GM18511 (cell line): Measurements from ENCODE around the gene CARD11.

Experiments
- ATAC-seq: cut with Tn5 transposase; IDR thresholded peaks from one replicate; pipeline ENCODE4 v1.9.1; 2021; ENCODE audit warnings: mild to moderate bottlenecking, moderate library complexity; ENCODE audit not compliant: unreplicated experiment

The CARD11 gene

GRCh38 chr7:2984091-2984490 lies 59.6 kb downstream of the CARD11 start:
- ATAC-seq, result no peak

GRCh38 chr7:2983586-2983985 lies 60.1 kb downstream of the CARD11 start:
- ATAC-seq, result no peak

GRCh38 chr7:2982831-2983230 lies 60.8 kb downstream of the CARD11 start:
- ATAC-seq, result no peak

DNA sequence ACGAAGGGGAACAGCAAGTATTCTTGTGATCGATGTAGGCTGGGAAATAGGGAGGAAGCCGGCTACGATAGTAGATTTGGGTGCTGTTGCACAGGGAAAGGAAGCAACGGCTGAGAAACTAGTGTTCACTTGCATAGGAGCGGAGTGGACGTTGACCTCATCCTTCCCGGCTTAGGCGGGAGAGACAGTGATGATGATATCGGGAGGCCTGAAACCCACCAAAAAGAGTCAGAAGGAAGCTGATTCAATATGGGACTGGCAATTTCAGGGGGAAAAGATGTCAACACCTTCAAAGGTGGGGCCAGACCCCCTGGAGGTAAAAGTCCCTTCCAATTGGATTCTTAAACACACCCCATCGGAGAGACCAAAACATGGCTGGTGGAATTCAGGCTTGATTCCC lies 61.3 kb downstream of the CARD11 start:
- no peak for ATAC-seq

- ATAC-seq, result no peak
Observed at GRCh38 chr7:2981103-2981480, 62.6 kb downstream of the CARD11 start.

DNA sequence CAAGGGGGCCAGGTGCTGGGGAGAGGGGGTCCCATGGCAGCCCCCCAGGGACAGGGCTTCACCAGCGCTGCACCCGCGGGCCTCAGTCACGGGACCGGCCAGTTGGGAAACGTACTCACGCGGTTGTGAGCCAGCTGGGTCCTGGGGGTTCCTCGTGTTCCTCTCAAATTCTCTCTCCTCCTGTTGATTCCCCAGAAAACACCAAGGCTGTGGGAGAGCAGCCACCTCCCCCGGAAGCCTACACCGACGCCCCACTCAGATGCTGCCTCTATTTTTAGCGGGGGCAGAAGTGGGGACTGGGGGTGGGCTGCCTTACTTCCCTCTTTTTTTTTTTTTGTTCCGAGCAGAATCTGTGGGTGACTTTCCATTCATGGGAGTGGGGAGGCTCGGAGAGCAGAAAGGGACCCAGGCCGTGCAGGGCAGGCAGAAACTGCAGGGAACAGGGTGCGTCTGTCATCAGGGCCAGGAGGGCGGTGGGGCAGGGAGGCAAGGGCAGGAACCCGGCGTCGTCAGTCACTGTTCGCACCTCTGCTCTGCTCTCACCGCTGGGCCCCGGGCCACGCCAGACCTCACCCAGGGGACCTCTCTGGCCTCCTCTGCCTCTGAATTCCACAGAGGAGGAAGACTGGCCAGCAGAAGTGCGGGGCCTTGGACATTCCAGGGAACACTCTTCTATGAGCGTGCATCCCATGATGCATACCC lies 63.1 kb downstream of the CARD11 start:
- no peak for ATAC-seq

GRCh38 chr7:2979951-2980350 lies 63.7 kb downstream of the CARD11 start:
- ATAC-seq, result no peak

GRCh38 chr7:2979201-2979631 lies 64.5 kb downstream of the CARD11 start:
- ATAC-seq, result peak; percentile 32

DNA sequence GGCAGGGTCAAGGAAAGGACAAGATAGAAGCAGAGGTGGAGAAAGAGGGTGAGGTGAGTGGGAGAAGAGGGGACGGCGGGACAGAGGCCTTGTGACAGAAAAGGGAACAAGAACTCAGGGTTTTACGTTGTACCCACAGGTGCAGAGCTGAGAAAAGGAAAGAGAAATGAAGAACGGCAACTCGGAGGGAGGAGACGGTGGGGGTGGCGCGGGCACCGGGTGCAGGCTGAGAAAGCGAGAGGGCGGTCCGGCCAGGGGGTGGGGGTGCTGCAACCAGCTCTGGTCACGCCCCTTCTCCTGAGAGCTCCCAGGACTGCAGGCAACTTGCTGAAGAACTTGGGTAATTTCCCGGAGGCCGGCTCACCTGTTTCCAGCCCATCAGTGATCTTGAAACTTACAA lies 65.3 kb downstream of the CARD11 start:
- ATAC-seq, result peak; percentile 89

DNA sequence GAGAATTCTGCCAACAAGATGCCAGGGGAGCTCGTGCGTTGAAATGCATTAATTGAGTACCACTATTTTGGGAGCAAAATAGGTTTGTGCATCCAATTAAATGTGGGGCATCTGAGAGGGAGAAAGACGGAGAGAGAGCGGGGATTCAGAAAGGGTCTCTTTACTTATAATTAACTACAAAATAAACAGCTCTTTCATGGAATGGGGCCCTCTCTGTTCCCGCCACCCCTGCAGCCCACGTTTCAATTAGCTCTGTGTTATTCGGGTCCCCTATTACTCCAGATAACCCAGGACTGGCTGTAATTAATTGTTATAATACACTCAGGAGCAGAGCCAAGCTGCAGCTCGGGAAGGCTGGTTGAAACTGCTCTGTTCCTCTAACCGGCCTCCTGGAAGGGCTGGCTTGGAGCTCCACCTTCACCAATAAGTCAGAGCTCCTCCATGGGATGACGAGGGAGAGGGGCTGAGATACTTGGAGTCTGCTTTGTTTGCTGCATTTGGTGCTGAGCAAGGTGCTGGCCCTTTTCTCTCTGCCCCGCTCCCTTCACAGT lies 67.8 kb downstream of the CARD11 start:
- no peak for ATAC-seq

- ATAC-seq, result no peak
Observed at GRCh38 chr7:2974093-2974819, 69.4 kb downstream of the CARD11 start.

DNA sequence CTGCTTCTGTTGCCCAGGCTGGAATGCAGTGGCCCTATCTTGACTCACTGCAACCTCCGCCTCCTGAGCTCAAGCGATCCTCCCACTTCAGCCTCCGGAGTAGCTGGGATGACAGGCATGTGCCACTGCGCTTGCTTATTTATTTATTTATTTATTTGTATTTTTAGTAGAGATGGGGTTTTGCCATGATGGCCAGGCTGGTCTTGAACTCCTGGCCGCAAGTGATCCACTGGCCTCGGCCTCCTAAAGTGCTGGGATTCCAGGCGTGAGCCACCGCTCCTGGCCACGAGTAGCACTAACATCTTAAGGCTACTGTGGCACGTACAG lies 70.9 kb downstream of the CARD11 start:
- no peak for ATAC-seq

DNA sequence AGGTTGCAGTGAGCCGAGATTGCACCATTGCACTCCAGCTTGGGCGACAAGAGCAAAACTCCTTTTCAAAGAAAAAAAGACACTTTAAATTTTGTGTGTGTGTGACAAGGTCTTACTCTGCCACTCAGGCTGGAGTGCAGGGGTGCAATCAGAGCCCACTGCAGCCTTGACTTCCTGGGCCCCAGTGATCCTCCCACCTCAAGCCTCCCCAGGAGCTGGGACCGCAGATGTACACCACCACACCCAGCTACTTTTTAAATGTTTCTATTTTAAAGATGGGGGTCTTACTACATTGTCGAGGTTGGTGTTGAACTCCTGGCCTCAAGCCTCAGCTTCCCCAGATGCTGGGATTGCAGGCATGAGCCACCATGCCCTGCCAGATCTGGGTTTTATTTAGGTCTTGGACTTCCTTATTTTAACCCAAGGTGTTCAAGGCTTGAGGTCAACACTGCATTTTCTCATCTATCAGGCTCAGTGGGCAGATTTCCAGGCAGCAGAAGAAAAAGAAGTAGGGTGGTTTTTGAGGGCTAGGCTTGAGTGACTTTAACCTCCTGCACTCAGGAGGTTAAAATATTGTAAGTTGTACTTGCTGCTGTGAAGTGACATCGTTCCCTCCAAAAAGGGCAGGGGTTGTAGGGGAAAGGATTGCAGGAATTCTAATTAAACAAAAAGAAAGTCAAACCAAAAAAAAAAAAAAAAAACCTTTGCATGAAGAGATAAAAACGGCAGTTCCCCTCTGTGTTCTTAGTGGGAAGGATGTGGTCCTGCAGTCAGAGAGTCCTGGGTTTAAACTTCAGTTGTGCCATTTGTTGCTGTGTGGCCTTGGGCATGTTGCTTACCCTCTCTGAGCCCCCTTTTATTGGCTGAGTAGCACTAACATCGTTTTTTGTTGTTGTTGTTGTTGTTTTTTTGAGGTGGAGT lies 71.5 kb downstream of the CARD11 start:
- ATAC-seq, result peak; percentile 87

DNA sequence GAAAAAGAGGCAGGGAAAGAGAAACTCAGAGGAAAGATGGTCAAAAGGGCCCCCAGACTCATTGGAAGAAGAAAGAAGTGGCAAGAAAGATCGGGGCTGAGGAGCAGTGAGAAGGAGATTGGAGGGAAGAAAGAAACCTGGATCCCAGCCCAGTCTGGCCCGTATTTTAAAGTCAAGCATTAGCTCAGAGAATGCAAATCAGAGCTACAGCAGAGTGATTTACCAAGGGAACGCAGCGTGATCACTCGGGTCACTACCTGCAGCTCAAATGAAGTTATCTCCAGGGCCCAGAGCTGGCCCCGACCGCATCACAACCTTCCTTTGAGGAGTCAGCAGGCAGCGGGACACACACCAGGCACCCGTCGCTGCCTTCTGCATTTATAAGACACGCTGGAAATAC lies 72.8 kb downstream of the CARD11 start:
- no peak for ATAC-seq

GRCh38 chr7:2970307-2970664 lies 73.4 kb downstream of the CARD11 start:
- ATAC-seq, result no peak

- no peak for ATAC-seq
Observed at GRCh38 chr7:2969398-2970306, 74.0 kb downstream of the CARD11 start.

DNA sequence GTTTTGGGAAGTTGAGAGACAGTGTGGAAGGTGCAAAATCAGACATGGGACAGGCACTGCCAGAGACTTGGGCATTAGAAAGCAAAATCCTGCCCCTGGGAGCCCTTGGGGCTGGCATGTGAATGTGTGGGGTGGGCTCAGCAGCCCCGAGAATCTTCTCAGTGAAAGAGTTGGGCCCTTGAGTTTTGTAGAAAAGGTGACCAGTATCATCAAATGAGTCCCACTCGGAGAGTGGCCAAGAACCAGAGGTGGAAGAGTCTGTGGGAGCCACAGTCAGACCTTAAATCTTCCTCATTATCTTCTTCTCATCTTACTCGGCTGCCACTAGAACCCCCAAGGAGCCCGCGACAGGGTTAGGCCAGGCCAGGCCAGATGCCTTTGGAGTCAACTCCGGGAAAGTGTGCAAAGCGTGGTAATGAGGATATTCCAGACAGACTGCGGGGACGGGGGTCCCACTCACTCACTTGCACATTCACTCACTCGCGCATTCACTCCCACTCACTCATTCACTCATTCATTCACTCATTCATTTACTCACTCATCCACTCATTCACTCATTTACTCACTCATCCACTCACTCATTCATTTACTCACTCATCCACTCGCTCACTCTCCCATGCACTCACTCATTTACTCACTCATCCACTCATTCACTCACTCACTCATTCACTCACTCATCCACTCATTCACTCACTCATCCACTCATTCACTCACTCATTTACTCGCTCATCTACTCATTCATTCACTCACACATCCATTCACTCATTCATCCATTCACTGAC lies 74.9 kb downstream of the CARD11 start:
- no peak for ATAC-seq

- ATAC-seq, result no peak
Observed at GRCh38 chr7:2968176-2968575, 75.5 kb downstream of the CARD11 start.

GRCh38 chr7:2967705-2968104 lies 76.0 kb downstream of the CARD11 start:
- no peak for ATAC-seq

- no peak for ATAC-seq
Observed at GRCh38 chr7:2967253-2967652, 76.4 kb downstream of the CARD11 start.
